Measurements from ENCODE around the gene PDLIM1. TPM values are rescaled to one million over a fixed set of nuclear protein-coding genes. Genes with fewer than 3 reads are reported as not detected.

PDLIM1 gene
- total RNA-seq, 1 experiment from 2014 or later: 183 TPM

- CTCF ChIA-PET: interaction anchor here (0.6 to 2.5 kb wide), 7 partner anchors 33 to 616 kb away, joined by 3 to 19 read pairs (median 4); no protein-coding TSS in a partner anchor
- ATAC-seq: peak; percentile 87
- in situ Hi-C loops (cut with HindIII; ENCODE audit: low pct_unique_long_range_greater_than_20kb, low sequenced_read_pairs): no loop called here
These were observed 48.1 kb downstream of the PDLIM1 start for GRCh38 chr10:95242581-95243317.

More at GRCh38 chr10:95242581-95243317, 48.1 kb downstream of the PDLIM1 start:
- no peak for DNase-seq (ENCODE audit: low read depth, low spot score)
- no peaks in the 10 kb centered on the region for H3K27me3 ChIP-seq (ENCODE audit: control insufficient read depth, insufficient read depth, low read length)
- H3K4me3 ChIP-seq (ENCODE audit: low read depth in 2 of 2, low read length in 2 of 2): no peak overlapping the region
- no peak for TF ChIP-seq SIN3A (IDR thresholded peaks at IDR 0.05; ENCODE audit: borderline replicate concordance, insufficient read depth, low read depth, low read length)
- no peak for TF ChIP-seq POLR2AphosphoS5 (IDR thresholded peaks at IDR 0.05; ENCODE audit: low read depth, low read length)
- TF ChIP-seq TCF7L2 (IDR thresholded peaks at IDR 0.05; ENCODE audit: low read depth, low read length): no peak
- TF ChIP-seq CTCF (IDR thresholded peaks at IDR 0.05): peak; percentile 90
- no peak for TF ChIP-seq REST (IDR thresholded peaks at IDR 0.05; ENCODE audit: insufficient read depth in 1 of 2, low read depth in 2 of 2, low read length in 1 of 2)
- no peaks in the 10 kb centered on the region for H3K9me3 ChIP-seq (ENCODE audit: control insufficient read depth, insufficient read depth, low read depth, low read length)
- BruUV-seq (replicated peaks): no TSS peak
- POLR2A ChIA-PET: interaction anchor here (0.6 to 0.7 kb wide), 2 partner anchors 36 to 741 kb away, joined by 3 to 8 read pairs; no protein-coding TSS in a partner anchor
- peak overlapping the region; percentile 75 for H3K27ac ChIP-seq (ENCODE audit: low read length)
- peaks cover 2% of the 10 kb centered on the region; the same call in 1 of the 2 replicates for H3K36me3 ChIP-seq (ENCODE audit: control insufficient read depth, insufficient read depth, low read length)
- H3K4me1 ChIP-seq (ENCODE audit: control insufficient read depth, insufficient read depth, low read length): peaks cover 32% of the 10 kb centered on the region
- intact Hi-C loops (cut with micrococcal nuclease; ENCODE audit: unreplicated experiment): loop anchor here (1.0 to 10.0 kb wide), 3 partner anchors 35 to 608 kb away; no protein-coding TSS in a partner anchor

Measured in Panc1 (cell line).